Choroid plexus epithelial cell (primary cell): ENCODE results near the gene GUCY2C.

ENCODE experiments used
- DNase-seq: peaks from one replicate; pipeline ENCODE4 v3.0.0-alpha.2; 2010; ENCODE audit warnings: low read depth
- H3K4me3 ChIP-seq: 2 replicates; pipeline ENCODE4 v1.5.1; 2011; ENCODE audit warnings: low read depth, mild to moderate bottlenecking, control low read depth, low read length, moderate library complexity
- TF ChIP-seq, protein P1 (sequence below): conservative IDR thresholded peaks from 2 replicates; pipeline ENCODE4 v1.5.1; 2011; ENCODE audit warnings: low read depth, mild to moderate bottlenecking, control low read depth, inconsistent platforms, low read length, moderate library complexity

GUCY2C gene

GRCh38 chr12:14665354-14666348, 30.7 kb downstream of the GUCY2C start:
- no peak for DNase-seq
- H3K4me3 ChIP-seq: no peak overlapping the region
- TF ChIP-seq, protein P1, sequence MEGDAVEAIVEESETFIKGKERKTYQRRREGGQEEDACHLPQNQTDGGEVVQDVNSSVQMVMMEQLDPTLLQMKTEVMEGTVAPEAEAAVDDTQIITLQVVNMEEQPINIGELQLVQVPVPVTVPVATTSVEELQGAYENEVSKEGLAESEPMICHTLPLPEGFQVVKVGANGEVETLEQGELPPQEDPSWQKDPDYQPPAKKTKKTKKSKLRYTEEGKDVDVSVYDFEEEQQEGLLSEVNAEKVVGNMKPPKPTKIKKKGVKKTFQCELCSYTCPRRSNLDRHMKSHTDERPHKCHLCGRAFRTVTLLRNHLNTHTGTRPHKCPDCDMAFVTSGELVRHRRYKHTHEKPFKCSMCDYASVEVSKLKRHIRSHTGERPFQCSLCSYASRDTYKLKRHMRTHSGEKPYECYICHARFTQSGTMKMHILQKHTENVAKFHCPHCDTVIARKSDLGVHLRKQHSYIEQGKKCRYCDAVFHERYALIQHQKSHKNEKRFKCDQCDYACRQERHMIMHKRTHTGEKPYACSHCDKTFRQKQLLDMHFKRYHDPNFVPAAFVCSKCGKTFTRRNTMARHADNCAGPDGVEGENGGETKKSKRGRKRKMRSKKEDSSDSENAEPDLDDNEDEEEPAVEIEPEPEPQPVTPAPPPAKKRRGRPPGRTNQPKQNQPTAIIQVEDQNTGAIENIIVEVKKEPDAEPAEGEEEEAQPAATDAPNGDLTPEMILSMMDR: no peak

DNA sequence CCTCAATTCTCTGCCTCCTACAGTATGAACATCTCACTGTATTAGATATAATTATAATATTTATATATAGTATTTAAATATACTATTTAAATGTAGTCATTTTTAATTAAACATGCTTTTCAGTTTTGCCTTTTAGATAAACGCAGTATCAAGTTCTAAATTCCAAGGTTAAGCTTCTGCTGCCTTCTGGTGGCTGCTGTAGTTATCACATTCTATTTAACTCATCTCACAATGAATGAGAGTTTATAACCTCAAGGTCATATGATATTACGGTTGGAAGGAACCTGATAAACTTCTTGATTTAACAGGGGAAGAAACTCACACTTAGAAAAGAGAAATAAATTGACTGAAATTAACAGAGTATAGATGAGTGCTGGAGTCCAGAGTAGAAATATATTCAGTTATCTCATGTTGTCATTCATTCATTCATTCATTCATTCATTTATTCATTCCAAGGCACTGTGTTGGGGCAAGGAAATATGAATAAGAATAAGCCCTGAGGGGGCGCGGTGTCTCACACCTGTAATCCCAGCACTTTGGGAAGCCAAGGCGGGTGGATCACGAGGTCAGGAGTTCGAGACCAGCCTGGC, 31.9 kb downstream of the GUCY2C start:
- TF ChIP-seq, protein P1: peak; percentile 56
- no peak overlapping the region for H3K4me3 ChIP-seq
- peak; percentile 57 for DNase-seq

DNA sequence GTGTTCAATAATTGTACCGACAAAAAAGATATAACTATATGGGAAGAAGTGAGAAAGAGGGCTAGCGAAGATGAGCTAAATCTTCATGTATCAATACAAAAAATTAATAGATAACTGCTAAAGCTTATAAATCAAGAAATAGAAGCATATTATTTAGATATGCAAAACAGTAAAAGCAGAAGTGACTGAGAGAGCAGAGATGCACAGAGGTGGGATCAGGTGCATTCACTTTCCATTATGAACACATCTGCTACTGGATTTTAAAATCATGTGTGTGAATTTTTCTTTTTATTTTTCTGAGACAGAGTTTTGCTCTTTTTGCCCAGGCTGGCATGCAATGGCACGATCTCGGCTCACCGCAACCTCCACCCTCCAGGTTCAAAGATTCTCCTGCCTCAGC, 33.4 kb downstream of the GUCY2C start:
- TF ChIP-seq, protein P1: no peak
- DNase-seq: no peak

GRCh38 chr12:14656846-14657245, 39.6 kb downstream of the GUCY2C start:
- no peak for DNase-seq
- TF ChIP-seq, protein P1: no peak
- H3K4me3 ChIP-seq: no peak overlapping the region

More for the DNA sequence above, 33.4 kb downstream of the GUCY2C start:
- no peak overlapping the region for H3K4me3 ChIP-seq

DNA sequence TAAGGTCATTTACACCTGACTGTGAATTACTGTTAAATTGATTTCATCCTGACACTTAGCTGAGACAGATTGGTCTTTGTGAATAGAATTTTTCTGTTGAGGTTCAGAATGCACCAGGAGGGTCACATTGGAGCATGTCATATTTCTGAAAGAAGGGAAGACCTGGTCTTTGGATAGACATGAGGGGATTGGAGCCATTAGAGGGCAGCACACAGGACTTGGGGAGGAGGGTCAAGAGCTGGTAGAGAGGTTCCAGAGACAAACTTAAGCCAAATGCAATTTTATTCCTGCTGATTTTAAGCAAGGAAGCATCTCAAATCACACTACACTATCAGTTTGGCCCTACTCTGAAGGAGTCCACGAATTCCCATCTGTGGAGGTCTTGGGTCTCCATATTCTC, 41.1 kb downstream of the GUCY2C start:
- no peak overlapping the region for H3K4me3 ChIP-seq
- DNase-seq: no peak
- TF ChIP-seq, protein P1: no peak

DNA sequence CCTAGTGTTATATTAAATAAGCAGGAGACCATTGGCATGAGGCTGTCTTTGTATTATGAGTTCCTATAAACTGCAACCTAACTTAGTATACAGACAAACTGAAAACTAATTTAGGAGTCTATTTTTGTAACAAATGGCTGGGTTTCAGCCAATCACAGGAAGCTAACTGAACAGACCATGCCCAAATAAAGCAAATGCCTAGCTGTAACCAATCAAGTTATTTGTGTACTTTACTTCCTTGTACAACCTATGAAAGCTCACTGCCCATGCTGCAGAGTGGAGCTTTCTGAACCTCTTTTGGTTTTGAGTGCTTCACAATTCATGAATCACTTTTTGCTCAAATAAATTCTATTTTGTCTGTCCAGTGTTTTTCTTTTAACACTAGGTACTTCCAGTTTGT, 41.6 kb downstream of the GUCY2C start:
- no peak overlapping the region for H3K4me3 ChIP-seq
- TF ChIP-seq, protein P1: no peak
- no peak for DNase-seq
